OCI-M1 (cell line): ENCODE results near the gene DOCK8.
A peak's percentile ranks its signal among the peaks of the same experiment; 100 is the strongest.

Source experiments
- DNase-seq: peaks from one replicate; lab custom pipeline; 2025; lab: John Stamatoyannopoulos, UW

Gene DOCK8

DNA sequence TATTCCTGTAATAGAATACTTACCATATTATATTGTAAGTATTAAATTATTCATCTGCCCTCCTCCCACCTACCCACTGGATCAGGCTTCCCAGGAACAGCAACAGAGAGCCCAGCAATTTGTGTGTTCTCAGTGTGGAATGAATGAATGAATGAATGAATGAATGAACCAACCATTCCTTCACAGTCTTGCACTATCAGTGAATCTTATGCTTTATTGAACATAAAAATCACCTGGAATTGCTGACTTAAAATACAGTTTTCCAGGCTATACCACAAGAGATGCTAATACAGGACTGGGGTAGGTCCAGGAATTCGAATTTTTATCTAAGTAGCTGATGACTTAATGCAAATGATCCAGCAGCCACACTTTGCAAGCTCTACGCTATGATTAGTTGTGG, 51.6 kb downstream of the DOCK8 start:
- no peak for DNase-seq

DNA sequence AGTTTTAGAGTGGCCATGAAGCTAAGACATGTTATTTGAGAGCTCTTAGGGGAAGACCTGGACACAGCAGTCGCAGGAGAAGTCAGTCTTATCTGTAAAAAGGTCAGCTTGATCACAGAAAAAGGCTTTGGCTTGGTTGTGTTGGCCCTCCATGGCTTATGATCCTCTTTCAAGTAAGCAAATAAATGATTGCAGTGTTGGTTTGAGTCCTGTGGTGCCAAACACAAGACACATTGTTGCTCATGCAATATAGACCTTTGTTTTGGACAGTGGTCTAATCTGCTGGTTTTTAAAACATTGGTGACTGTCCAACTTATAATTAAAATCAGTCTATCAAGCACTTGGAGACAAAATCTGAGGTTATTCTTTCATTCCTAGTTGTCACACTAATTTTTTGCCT, 54.0 kb downstream of the DOCK8 start:
- DNase-seq = no peak

DNA sequence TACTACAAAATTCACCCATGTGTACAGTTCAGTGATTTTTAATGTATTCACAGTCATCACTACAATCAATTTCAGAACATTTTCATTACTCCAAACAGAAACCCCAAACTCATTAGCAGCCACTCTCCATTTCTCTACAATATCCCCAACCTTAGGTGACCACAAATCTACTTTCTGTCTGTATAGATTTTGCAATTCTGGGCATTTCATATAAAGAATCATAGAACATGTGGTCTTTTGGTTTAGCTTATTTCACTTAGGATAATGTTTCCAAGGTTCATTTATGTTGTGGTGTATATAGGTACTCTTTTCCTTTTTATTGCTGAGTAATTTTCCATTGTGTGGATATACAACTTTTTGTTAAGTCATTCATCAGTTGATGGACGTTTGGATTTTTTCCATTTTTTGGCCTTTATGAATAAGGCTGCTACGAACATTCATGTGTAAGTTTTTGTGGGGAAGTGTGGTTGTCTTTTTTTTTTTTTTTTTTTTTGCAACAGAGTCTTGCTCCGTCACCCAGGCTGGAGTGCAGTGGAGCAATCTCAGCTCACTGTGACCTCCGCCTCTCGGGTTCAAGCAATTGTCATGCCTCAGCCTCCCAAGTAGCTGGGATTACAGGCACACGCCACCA, 54.5 kb downstream of the DOCK8 start:
- DNase-seq = no peak

DNA sequence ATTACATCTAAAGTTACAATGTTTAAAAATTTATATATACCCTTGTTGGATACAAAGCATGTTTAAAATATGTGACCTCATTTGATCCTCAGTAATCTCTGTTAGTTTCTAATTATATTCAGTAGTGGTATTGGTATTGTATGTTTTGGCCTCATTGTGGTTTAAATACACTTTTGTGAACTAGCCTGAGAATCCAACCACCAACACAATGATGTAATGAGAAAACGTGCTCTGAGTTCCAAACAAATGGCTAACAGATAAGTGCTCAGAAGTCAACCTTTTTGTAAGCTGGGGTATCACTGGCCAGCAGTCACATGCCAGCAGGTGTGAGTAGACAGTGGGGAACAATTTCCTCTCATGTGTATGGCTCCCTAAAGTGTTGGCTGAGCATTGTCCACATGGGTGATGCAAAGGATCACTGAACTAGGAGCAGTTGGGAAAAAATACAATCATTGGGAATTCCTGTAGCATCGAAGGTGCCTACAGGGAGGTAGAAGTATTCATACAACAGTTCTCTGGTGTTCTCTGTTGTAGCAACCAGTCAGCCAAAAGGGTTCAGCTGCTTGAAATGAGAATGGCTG, 56.1 kb downstream of the DOCK8 start:
- DNase-seq = no peak

DNA sequence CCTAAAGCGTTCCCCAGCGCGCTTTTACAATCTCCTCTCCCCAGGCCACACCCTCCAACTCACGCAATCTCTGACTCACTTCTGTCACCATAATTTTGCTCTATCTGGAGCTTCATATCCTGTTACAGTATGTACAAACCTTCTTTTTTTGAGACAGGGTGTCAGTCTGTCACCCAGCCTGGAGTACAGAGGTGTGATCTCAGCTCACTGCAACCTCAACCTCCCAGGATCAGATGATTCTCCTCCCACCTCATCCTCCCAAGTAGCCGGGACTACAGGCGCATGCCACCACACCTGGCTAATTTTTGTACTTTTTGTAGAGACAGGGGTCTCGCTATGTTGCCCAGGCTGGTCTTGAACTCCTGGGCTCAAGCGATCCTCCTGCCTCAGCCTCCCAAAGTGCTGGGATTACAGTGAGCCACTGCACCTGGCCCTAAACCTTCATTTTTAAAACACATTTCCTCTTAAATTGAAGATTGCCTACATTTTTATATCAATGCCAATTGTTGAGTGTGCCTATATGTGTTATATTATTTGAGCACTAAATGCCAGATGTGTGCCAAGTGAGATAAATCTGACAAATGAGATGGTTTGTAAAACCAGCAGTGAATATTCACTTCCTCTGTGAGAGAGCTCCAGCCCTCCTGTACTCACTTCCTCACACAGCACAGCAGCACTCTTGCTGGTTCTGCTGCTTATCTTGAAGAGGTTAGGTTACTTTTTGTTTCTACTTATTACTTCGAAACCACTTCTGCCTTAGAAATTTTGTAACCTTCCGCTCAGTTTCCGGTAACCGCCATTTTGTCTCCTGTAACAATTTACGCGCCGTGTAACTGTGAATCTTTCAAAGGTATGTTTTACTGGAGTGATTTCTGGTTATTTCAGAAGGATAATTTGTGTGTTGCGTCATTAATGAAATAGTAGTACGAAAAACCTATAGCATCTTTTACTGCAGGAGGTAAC, 57.9 kb downstream of the DOCK8 start:
- DNase-seq = peak; percentile 91

DNA sequence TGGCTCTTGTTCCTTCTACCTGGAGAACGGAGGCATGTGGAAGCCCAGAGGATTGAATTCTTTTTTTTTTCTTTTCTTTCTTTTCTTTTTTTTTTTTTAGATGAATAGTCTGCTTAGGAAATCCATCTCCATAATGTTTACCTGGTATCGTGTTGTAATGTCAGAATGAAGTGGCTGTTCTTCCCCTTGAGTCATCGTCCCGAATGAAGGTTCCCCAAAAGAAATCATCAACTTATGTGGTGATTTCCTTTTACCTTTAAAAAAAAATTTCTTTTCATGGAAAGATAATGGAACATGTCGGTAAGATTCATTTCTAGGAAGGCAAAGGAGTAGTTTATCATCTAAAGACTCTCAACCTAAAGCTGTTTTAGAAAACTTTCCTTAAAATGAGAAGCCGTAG, 59.7 kb downstream of the DOCK8 start:
- DNase-seq = no peak

DNA sequence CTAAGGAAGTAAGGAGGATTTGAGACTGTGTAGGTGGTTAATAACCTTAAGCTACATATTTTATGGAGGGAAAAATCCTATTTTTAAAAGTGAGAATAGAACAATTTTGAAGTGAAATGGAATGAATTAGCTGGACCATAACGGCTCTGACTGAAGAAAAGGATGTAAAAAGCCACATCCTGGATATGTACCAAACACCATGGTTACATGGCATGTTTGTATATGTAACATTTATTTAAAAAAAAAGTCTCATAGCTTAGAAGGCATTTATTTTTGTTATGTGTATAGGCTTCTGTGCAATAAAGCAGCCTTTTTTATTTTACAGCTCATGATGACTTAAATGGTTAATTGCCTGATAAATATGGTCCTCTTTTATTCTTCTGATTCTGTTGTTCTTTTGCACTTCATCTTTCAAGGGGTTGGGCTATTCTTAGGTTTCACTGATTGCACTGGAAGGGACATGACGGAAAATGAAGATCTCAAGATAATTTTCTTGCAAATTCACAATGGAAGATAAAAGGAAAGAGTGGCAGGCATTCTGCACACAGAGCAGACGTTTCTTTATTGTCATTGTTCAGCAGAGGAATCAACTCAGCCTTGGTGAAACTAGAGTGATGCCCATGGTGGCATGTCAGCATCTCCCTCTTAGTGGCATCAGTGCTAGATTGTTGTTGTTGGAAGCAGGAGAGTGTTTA, 63.1 kb downstream of the DOCK8 start:
- DNase-seq = no peak

DNA sequence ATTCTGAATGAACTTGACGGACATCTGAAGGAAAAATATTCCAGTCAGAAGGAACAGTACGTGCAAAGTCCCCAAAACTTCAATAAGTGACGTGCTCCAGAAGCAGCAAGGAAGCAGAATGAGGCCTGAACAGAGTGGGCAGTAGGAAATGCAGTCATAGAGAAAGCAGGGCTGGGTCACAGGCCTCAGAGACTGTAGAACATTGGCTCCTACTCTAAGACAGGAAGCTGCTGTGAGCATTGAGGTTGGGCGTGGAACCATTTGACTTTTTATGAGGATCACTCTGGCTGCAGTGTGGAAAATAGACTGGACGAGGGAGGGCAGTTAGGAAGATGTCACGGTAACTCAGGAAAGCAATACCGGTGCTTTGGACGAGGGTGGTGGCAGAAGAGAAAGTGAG, 64.0 kb downstream of the DOCK8 start:
- no peak for DNase-seq

DNA sequence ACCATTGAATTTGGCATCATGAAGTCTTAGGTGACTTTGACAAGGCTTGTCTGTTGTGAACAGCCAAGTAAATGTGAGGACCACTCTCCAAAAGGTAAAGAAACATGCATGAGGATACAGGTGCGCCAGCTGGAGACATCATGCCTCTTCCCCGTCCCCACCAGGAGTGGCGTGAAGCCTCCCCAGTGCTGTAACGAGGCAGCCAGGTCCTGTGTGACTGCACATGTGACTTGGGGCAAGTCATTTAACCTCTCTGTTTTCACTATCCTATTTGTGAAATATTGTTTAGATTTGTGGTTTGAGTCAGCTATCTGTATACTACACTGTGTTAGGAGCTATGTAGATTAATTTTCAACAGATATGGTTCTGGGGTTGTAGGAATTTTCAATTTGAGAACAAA, 65.0 kb downstream of the DOCK8 start:
- no peak for DNase-seq

DNA sequence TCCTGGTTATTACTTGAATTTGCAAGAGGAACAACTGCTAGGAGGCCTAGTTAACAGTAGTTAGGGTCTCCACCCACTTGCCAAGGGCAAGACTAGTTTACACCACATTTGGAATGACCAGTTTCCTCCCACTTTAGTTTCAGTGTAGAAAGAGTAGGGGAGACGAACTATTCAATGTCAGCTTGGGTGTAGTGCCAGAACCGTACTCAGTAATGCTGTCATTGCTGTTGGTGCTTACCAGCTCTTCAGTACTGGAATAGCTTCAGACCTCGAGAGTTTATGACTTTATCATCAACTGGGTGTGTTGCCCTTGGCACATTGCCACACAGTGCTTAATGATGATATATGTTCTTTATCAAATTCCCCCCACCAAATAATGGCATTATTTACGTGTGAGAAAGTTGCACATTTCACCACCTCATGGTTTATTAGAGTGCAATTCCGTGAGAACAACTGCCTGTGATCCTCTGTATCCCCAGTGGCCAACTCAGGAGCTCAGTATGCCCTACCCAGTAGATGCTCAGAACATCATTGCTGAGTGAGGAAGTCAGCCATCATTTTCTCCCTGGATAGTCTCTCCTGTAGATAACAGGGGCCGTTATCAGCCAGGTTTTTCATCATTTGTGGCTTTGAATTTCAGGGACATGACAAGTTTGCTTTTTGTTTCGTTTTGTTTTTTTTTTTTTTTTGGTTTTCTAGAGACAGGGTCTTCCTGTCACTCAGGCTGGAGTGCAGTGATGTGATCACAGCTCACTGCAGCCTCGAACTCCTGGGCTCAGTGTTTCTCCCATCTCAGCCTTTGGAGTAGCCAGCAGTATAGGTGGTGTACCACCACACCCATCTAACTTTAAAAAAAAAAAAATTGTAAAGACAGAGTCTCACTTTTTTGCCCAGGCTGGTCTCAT, 67.3 kb downstream of the DOCK8 start:
- DNase-seq = peak; percentile 62

DNA sequence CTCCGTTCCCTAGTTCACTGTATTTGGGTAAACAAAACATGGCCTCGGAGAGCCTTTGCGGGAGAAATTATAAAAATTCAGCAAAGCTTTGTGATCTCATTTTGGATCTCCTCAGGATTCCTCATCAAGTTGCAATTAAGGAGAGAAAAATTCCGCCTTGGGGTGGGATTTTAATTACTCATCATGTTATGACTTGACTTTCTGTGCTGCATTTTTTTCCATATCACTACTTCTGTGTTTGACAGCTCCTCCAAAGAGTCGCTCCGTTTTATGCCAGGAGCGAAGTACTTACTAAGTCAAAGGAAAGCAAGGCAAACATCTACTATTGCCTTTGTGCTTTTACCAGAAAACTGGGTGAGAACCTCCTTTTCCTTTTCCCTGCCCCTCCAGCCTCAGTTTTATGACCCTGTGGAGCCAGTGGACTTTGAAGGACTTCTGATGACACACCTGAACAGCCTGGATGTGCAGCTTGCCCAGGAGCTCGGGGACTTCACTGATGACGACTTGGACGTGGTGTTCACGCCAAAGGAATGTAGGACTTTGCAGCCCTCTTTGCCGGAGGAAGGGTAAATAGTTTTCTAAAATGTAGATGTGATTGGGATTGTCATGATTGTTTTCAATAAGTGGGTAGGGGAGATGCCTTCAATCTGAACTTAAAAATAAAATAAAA, 71.5 kb downstream of the DOCK8 start:
- no peak for DNase-seq

DNA sequence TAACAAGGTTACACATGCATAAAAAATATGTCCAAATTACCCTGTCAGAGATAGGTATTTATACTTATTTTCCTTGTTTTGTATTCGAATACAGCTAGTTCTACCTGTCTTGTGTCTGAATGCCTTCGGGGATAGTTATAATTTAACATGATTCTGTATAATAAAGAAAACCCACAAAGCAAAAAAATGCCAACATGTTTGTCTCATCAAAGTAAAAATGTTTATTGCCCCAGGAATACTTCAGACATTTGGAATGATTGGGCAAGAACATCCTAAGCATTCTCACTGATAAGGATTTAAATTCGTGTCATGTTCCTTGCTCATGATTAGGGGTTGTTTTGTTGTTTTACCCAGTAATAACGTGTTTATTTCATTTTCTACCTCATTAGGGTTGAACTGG, 74.5 kb downstream of the DOCK8 start:
- DNase-seq = no peak

DNA sequence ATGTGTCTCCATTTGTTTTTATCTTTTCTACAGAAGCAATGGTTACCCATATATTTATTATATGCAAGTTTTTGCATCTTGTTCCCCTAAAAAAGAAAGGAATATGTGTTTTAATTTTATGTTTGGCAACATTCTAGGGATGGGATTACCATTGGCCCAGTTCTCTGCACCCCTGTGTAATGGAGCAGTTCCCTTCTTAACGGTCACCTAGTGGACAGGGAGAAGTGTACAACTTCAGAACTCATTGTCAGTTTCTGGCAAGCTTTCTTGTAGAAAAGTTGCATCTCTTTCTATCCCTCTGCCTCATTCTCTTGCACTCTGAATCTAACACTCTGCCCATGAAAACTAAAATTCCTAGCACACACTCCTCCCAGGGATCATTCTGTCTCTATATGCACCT, 78.2 kb downstream of the DOCK8 start:
- DNase-seq = no peak

DNA sequence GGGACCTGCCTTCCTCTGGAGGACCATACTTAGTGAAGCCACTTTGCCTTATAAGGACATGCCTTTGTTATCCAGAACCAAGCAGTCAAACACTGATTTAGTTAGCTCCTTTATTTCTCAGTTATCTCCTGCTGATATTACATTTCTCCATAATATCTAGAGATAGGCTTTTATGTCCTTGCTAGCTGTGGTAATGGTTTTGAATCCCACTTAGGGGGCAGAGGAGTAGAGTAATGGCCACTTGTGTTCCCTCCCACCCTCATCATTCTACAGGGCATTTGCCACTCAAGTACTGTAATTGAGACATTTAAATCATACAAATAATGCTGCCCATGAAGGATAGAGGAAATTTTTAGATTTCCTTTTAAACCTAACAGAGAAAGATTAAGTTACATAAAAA, 80.9 kb downstream of the DOCK8 start:
- DNase-seq = no peak

DNA sequence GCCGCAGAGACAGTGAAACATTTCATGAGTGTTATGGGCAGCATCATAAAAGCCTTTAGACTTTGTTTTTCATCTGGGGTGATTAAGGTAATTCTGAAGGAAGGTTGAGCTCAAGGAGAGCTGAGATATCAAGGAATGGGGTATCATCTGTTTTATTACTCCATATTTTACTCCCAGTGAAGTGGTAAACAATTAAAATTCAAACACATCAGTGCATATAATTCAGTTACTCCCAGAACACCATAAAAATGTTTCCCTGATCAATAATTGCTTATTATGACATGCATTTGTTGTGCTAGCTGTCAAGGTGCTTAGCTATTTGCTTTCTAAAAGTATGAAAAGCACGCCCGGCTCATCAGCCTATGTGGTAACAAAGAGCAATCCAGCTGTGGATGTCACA, 81.7 kb downstream of the DOCK8 start:
- DNase-seq = no peak

DNA sequence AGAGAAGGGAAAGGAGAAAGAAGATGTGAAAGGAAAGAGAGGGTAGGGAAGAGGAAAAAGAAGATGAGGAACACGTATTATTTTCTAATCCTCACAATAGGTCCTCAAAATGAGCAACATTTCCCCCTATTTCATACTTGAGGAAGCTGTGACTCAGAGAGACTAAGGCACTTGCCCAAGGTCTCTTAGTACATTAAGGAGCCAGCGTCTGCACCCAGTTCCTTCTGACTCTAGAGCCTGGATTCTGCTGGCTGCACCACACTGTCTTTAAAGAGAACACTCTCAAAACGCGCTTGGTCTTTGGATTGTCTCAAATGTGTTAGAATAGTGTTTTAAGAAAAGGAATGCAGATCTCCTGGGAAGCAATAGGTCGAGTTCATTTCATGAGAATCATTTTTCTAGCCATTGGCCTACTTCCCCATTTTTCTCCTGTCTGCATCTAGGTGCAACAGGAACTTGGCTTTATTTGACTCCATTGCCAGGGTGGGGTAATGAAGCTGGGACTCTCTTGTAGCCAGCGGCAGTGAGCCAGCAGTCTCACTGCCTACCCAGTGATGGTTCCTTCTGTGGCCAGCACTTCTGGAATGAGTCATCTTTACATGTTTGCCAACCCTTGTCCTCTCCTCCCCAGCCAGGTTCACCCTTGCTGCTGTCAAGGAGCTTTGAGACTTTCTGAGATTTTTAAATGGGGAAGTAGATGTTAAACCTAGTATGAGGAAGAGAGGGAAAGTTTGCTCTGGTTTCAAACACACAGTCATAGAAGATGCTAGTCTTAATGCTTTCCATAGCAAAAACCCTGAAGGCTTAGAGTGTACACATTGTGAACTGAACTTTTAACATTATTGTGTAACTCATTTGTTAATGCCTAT, 82.7 kb downstream of the DOCK8 start:
- peak; percentile 36 for DNase-seq

DNA sequence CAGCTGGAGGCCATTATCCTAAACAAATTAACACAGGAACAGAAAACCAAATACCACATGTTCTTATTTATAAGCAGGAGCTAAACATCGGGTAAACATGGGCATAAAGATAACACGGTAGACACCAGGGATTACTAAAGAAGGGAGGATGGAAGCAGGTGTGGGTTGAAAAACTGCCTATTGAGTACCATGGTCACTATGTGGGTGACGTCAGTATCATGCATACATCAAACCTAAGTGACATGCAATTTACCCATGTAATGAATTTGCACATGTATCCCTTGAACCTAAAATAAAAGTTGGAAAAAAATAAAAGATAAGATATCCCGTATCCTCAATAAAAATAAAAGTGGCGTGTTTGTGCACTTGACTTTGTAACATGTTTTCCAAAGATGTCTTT, 88.8 kb downstream of the DOCK8 start:
- no peak for DNase-seq

DNA sequence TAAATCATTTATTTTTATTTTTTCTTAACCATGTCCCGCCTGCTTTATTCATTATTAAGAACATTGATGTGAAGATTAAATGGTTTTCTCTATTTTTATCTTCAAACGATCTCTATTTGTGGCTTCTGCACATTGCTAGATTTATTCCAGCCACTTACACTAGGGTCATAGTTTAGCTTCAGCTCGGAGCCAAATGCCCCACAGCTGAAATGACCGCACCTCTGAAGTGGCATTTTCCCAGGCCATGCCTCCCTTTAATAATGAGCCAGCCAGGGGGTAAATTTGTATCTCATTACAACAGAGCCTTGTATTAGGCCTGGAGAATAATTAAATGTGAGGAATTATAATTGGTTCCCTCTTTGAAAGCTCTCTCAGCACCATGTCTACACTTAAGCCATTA, 89.4 kb downstream of the DOCK8 start:
- no peak for DNase-seq

DNA sequence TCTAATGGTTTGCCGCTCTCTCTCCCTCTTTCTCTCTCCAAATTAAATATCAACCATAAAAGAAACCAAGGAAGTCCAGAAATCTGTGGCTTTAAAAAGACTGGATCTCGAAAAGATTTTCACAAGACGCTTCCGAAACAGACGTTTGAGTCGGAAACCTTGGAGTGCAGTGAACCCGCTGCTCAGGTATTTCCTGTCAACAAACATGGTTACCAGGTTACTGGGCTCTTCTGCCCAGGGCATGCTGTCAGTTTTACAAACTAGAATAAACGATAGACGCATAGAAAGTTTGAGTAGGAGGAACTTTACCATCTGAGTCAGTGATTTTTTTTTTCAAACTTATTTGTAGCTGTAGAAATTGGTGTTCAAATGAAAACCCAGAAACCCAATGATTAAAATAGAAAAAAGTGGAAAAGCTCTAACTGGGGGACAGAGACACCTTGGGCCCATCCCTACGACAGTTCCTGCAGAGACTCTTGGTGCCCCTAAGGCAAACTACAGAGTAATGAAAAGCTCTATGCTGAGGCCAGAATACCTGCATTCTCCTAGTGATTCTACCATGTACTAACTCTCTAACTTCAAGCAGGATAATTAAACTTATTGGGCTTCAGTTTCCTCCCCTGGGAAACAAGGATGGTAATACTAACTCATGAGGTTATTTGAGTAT, 90.0 kb downstream of the DOCK8 start:
- no peak for DNase-seq
